Suprapubic skin (tissue), 4 donors: ENCODE data around the gene MRPL22. TPM values are rescaled to one million over a fixed set of nuclear protein-coding genes. Genes with fewer than 3 reads are reported as not detected.
"Not testable (repeated sequence)": the region's sequence is repeated elsewhere in the genome, so short reads cannot be mapped to it uniquely, and the experiment has no call there.

Source experiments
- DNase-seq, 2 donors: peaks; one replicate each; pipeline ENCODE4 v3.0.0-alpha.2; 2019; ENCODE audit warnings: low spot score in 2 of 2
- H3K27ac ChIP-seq: fragments of 200-600 bp; sonication (generic); one replicate; pipeline ENCODE4 v1.5.1; 2019
- H3K27me3 ChIP-seq: fragments of 200-600 bp; sonication (generic); one replicate; pipeline ENCODE4 v1.5.1; 2019
- H3K36me3 ChIP-seq: fragments of 200-600 bp; sonication (generic); one replicate; pipeline ENCODE4 v1.5.1; 2019
- H3K4me1 ChIP-seq: fragments of 200-600 bp; sonication (generic); one replicate; pipeline ENCODE4 v1.5.1; 2019
- H3K4me3 ChIP-seq: fragments of 200-600 bp; sonication (generic); one replicate; pipeline ENCODE4 v1.5.1; 2019; ENCODE audit warnings: mild to moderate bottlenecking
- H3K9me3 ChIP-seq: fragments of 200-600 bp; sonication (generic); one replicate; pipeline ENCODE4 v1.5.1; 2019
- EP300 ChIP-seq: sonication (generic); formaldehyde crosslinking; IDR thresholded peaks from one replicate; pipeline ENCODE4 v1.6.1; 2017; ENCODE audit warnings: antibody characterized with exemption
- POLR2A ChIP-seq, 2 donors: fragments of 450-650 bp; IDR thresholded peaks; one replicate each; pipeline ENCODE4 v1.6.1; 2017; ENCODE audit warnings: antibody characterized with exemption in 2 of 2, mild to moderate bottlenecking in 2 of 2, moderate library complexity in 2 of 2
- POLR2AphosphoS5 ChIP-seq, 3 donors: sonication (generic); formaldehyde crosslinking; IDR thresholded peaks; one replicate each; pipeline ENCODE4 v1.6.1; 2017; ENCODE audit warnings: antibody characterized with exemption in 3 of 3
- WGBS: methylation state at CpG from one replicate; pipeline ENCODE4 v1.1.5; 2018; 5-methylcytosine and 5-hydroxymethylcytosine counted together
- total RNA-seq, 4 donors: library from RNA; depleted of rRNA; stranded (reverse); fragments of >200 nt; gene quantifications; one replicate each; pipeline ENCODE4 v1.1.0, GENCODE V29; 2016
- TF ChIP-seq, protein P1 (sequence below), 2 donors: fragments of 200-600 bp in 1 of 2; fragments of 450-650 bp in 1 of 2; sonication (generic) in 1 of 2; IDR thresholded peaks; one replicate each; pipeline ENCODE4 v1.5.1; 2016 to 2019; ENCODE audit warnings: antibody characterized with exemption in 2 of 2, mild to moderate bottlenecking in 1 of 2, moderate library complexity in 1 of 2

The MRPL22 gene
- total RNA-seq, 4 donors from 2014 or later, result 12.2 to 30.2 (median 21.7) TPM

DNA sequence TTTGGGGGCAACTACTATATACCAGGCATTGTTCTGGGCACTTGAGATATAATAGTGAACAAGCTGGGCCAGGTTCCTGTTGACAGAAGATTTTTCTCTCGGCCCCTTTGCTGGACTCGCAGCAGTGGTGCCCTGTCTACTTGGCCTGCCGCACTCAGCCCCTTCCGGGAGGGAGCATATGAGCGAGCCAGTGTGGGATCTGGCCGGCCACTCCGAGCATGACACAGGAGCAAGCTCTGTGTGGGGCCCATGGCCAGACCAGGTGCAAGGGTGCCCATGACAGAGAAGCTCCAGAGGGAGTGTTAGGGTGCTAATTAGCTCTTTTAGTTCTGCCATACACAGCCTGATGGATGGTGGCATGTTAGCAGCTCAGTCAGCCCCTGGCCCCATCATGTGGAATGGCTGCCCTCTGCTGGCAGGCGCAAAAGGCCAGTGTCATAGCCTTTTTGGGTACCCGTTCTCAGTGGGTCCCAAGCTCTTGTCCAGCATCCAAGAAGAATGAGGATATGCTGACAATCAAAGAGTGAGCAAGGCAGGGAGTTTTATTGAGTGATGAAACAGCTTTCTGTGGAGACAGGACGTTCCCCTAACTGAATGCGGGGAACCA is 63.4 kb downstream of the MRPL22 start:
- Histone ChIP-seq H3K9me3 (no peaks in the 10 kb centered on the region), H3K27ac (no peak overlapping the region), H3K27me3 (no peaks in the 10 kb centered on the region), H3K4me1 (no peaks in the 10 kb centered on the region), H3K4me3 (no peak overlapping the region), H3K36me3 (no peaks in the 10 kb centered on the region)
- no peak for DNase-seq
- WGBS, result 76% methylated on average over 11 of the region's 11 CpGs
- TF ChIP-seq, protein P1, sequence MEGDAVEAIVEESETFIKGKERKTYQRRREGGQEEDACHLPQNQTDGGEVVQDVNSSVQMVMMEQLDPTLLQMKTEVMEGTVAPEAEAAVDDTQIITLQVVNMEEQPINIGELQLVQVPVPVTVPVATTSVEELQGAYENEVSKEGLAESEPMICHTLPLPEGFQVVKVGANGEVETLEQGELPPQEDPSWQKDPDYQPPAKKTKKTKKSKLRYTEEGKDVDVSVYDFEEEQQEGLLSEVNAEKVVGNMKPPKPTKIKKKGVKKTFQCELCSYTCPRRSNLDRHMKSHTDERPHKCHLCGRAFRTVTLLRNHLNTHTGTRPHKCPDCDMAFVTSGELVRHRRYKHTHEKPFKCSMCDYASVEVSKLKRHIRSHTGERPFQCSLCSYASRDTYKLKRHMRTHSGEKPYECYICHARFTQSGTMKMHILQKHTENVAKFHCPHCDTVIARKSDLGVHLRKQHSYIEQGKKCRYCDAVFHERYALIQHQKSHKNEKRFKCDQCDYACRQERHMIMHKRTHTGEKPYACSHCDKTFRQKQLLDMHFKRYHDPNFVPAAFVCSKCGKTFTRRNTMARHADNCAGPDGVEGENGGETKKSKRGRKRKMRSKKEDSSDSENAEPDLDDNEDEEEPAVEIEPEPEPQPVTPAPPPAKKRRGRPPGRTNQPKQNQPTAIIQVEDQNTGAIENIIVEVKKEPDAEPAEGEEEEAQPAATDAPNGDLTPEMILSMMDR (IDR thresholded peaks at IDR 0.05), result peak in 1 of 2 donors; percentile 20
- TF ChIP-seq POLR2AphosphoS5 (IDR thresholded peaks at IDR 0.05) (no peak), POLR2A (IDR thresholded peaks at IDR 0.05) (no peak)

DNA sequence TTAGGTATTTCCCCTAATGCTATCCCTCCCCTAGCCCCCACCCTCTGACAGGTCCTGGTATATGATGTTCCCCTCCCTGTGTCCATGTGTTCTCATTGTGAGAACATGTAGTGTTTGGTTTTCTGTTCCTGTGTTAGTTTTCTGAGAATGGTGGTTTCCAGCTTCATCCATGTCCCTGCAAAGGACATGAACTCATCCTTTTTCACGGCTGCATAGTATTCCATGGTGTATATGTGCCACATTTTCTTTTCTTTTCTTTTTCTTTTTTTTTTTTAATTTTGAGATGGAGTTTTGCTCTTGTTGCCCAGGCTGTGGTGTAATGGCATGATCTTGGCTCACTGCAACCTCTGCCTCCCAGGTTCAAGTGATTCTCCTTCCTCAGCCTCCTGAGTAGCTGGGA is 65.4 kb downstream of the MRPL22 start:
- H3K4me3 ChIP-seq, H3K4me1 ChIP-seq, DNase-seq, H3K27me3 ChIP-seq, H3K27ac ChIP-seq, H3K9me3 ChIP-seq, H3K36me3 ChIP-seq: not testable (repeated sequence)
- WGBS, result 100% methylated on average over 1 of the region's 1 CpG

DNA sequence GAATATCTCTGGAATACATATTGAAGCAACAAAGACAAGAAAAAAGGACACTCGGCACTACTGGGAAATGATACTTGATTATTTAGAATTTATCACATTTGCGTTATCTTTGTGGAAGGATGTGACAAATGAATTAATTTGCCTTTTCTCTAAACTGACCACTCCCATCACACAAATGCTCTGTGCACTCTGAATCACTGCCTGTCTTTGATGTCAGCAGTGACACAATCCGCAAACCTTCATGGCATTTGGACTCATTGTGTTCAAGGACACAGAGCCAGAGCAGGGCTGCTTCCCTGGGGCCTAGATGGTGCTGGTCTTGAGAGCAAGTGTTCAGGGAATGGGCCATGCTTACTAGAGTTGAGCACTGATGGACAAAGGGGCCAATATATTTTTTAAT is 67.8 kb downstream of the MRPL22 start:
- Histone ChIP-seq H3K36me3 (no peaks in the 10 kb centered on the region), H3K4me3 (no peak overlapping the region), H3K9me3 (no peaks in the 10 kb centered on the region), H3K27ac (no peak overlapping the region), H3K27me3 (no peaks in the 10 kb centered on the region), H3K4me1 (no peaks in the 10 kb centered on the region)
- no peak for DNase-seq
- 89% methylated on average over 3 of the region's 3 CpGs for WGBS
- no peak for TF ChIP-seq POLR2AphosphoS5 (IDR thresholded peaks at IDR 0.05)
- TF ChIP-seq, protein P1 (IDR thresholded peaks at IDR 0.05), result no peak
- TF ChIP-seq POLR2A (IDR thresholded peaks at IDR 0.05), result no peak
- TF ChIP-seq EP300, result no peak

DNA sequence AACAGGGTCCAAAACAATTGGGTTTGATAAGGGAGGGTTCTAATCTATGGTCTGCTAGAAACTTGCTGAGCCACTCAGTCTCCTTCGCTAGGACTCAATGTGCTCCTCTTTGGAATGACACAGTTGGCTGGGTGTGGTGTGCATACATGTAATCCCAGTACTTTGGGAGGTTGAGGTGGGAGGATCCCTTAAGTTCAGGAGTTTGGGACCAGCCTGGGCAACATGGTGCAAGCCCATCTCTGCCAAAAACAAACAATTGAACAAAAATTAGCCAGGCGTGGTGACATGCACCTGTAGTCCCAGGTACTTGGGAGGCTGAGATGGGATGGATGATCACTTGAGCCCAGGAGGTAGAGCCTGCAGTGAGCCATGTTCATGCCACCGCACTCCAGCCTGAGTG is 70.0 kb downstream of the MRPL22 start:
- Histone ChIP-seq H3K27ac (no peak overlapping the region), H3K36me3 (no peaks in the 10 kb centered on the region), H3K9me3 (no peaks in the 10 kb centered on the region), H3K4me1 (no peaks in the 10 kb centered on the region), H3K27me3 (no peaks in the 10 kb centered on the region), H3K4me3 (no peak overlapping the region)
- WGBS, result 90% methylated on average over 3 of the region's 3 CpGs
- TF ChIP-seq POLR2A (IDR thresholded peaks at IDR 0.05), result no peak
- no peak for TF ChIP-seq EP300
- TF ChIP-seq POLR2AphosphoS5 (IDR thresholded peaks at IDR 0.05), result no peak
- TF ChIP-seq, protein P1 (IDR thresholded peaks at IDR 0.05), result no peak
- no peak for DNase-seq

DNA sequence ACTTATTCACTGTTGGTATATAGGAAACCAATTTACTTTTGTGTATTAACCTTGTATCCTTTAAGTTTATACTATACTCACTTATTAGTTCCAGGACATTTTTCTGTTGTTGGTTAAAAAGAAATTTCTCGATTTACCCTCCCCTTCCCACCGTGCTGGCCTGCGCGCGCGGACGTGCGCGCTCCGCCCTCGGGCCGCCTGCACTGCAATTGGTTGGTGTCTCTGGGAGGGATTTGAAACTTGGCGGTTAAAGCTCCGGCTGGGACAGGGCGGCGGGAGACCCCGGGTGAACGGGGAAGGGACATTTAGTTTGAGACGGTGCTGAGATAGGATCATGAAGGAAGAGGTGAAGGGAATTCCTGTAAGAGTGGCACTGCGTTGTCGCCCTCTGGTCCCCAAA is 72.7 kb downstream of the MRPL22 start, which contains the start of gene KIF4B:
KIF4B (plus strand) TSS at position 230 of the 400 bp plus-strand sequence; CDS start at position 335, 105 bp downstream.
- H3K36me3 ChIP-seq, result no peaks in the 10 kb centered on the region
- WGBS, result 95% methylated on average over 21 of the region's 21 CpGs
- no peak within 1 kb of the TSS for H3K27ac ChIP-seq
- no peaks in the 10 kb centered on the region for H3K27me3 ChIP-seq
- DNase-seq, result no peak
- no peak within 1 kb of the TSS for H3K4me3 ChIP-seq
- H3K9me3 ChIP-seq, result no peaks in the 10 kb centered on the region
- no peaks in the 10 kb centered on the region for H3K4me1 ChIP-seq
- TF ChIP-seq POLR2AphosphoS5 (IDR thresholded peaks at IDR 0.05) (no peak), POLR2A (IDR thresholded peaks at IDR 0.05) (no peak), EP300 (no peak)
- TF ChIP-seq, protein P1 (IDR thresholded peaks at IDR 0.05), result no peak

DNA sequence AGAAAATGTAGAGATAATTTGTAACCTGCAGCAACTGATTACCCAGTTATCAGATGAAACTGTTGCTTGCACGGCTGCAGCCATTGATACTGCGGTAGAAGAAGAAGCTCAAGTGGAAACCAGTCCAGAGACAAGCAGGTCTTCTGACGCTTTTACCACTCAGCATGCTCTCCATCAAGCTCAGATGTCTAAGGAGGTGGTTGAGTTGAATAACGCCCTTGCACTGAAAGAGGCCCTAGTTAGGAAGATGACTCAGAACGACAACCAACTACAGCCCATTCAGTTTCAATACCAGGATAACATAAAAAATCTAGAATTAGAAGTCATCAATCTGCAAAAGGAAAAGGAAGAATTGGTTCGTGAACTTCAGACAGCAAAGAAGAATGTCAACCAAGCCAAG is 74.4 kb downstream of the MRPL22 start:
- TF ChIP-seq, protein P1 (IDR thresholded peaks at IDR 0.05), result no peak
- TF ChIP-seq POLR2A (IDR thresholded peaks at IDR 0.05) (no peak), EP300 (no peak), POLR2AphosphoS5 (IDR thresholded peaks at IDR 0.05) (no peak)
- H3K4me1 ChIP-seq, result no peaks in the 10 kb centered on the region
- no peak overlapping the region for H3K27ac ChIP-seq
- H3K4me3 ChIP-seq, result no peak overlapping the region
- no peaks in the 10 kb centered on the region for H3K9me3 ChIP-seq
- no peak for DNase-seq
- peaks cover 6% of the 10 kb centered on the region for H3K27me3 ChIP-seq
- 71% methylated on average over 6 of the region's 6 CpGs for WGBS
- H3K36me3 ChIP-seq, result no peaks in the 10 kb centered on the region
